ENCODE measurements around the gene MYO5C.
A peak's percentile ranks its signal among the peaks of the same experiment; 100 is the strongest.

The MYO5C gene

GRCh38 chr15:52183562-52184173, 111.9 kb downstream of the MYO5C start:
- DNase-seq: peak; percentile 52
- no peak overlapping the region for H2BK15ac ChIP-seq (ENCODE audit: low read depth, poor library complexity, severe bottlenecking)
- H3K79me1 ChIP-seq (replicated peaks; ENCODE audit: low read length, poor library complexity, severe bottlenecking): peaks cover 1% of the 10 kb centered on the region
- H3K27ac ChIP-seq (ENCODE audit: low read length, poor library complexity, severe bottlenecking): no peak overlapping the region
- WGBS: 50% methylated on average over 2 of the region's 2 CpGs
- no peak overlapping the region for H3K23ac ChIP-seq (ENCODE audit: low read length in 2 of 2)
- H2AK5ac ChIP-seq (ENCODE audit: low read length, severe bottlenecking): no peak overlapping the region
- no peak overlapping the region for H3K9ac ChIP-seq (ENCODE audit: low read length)
- H3K27me3 ChIP-seq (ENCODE audit: control insufficient read depth in 1 of 2, insufficient read depth in 1 of 2, low read length in 2 of 2): no peaks in the 10 kb centered on the region
- no peak overlapping the region for H4K8ac ChIP-seq (ENCODE audit: low read length)
- H3K4ac ChIP-seq (ENCODE audit: low read depth in 1 of 2, low read length in 2 of 2): no peak overlapping the region
- no peaks in the 10 kb centered on the region for H3K9me3 ChIP-seq (ENCODE audit: control insufficient read depth, low read length)
- H3K4me3 ChIP-seq (ENCODE audit: insufficient read depth in 1 of 2, low read depth in 1 of 2, low read length in 2 of 2): no peak overlapping the region
- H2AFZ ChIP-seq (ENCODE audit: low read depth, low read length): no peak overlapping the region
- H3K14ac ChIP-seq (ENCODE audit: low read length in 2 of 2): no peak overlapping the region
- no peak overlapping the region for H2BK5ac ChIP-seq (ENCODE audit: low read depth, low read length, poor library complexity, severe bottlenecking)
- no peaks in the 10 kb centered on the region for H3K36me3 ChIP-seq (ENCODE audit: control insufficient read depth in 1 of 2, insufficient read depth in 2 of 2, low read depth in 1 of 2, low read length in 2 of 2)
- H3K4me2 ChIP-seq (ENCODE audit: low read length, poor library complexity, severe bottlenecking): no peak overlapping the region
- H3K4me1 ChIP-seq (ENCODE audit: control insufficient read depth, insufficient read depth, low read depth, low read length): peaks cover 1% of the 10 kb centered on the region
- no peak overlapping the region for H2BK120ac ChIP-seq (ENCODE audit: low read depth, low read length)
- H3K18ac ChIP-seq (ENCODE audit: low read depth in 1 of 2, low read length in 2 of 2): no peak overlapping the region
- H2BK12ac ChIP-seq (ENCODE audit: low read length in 2 of 2): no peak overlapping the region
- H4K91ac ChIP-seq (ENCODE audit: low read length): no peak overlapping the region

DNA sequence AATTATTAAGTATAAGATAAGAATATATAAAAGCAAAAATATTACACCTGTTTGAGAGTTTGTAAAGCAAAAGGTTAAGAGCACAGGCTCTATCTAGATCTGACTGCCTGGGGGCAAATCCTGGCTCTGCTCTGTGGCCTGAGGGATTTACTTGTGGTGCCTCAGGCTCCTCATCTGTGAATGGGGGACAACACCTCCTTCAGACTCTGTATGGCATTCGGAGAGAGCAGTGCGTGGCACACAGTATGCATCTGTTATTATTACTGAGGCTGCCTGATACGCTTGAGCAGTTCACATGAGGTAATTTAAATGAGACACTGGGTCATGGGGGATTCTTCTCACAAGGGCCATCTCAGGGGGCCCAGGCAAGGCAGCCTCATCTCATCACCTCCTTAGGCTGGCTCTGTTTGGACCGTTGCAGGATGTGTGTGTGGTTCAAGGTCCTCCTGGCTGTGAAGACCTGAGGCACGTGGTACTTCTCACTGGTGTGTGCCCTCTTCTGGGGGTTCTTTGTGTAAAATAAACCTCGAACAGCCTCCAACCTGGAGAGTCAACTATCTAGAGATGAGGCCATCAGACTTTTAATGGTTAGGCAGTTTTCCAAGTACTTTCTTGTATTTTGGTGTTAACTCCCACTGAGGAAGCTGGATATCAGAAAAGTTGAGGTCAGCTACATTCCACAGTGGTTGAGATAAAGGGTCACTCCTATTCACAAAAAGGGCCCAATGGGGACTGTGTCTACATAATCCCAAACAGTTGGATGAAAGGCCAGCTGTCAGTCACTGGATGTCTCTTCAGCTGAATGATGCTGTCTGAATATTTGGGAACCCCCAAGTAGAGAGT, 113.4 kb downstream of the MYO5C start:
- Histone ChIP-seq H2AFZ (ENCODE audit: low read depth, low read length) (no peak overlapping the region), H3K4me1 (ENCODE audit: control insufficient read depth, insufficient read depth, low read depth, low read length) (peaks cover 3% of the 10 kb centered on the region), H3K4ac (ENCODE audit: low read depth in 1 of 2, low read length in 2 of 2) (no peak overlapping the region), H3K14ac (ENCODE audit: low read length in 2 of 2) (no peak overlapping the region), H3K18ac (ENCODE audit: low read depth in 1 of 2, low read length in 2 of 2) (no peak overlapping the region), H3K36me3 (ENCODE audit: control insufficient read depth in 1 of 2, insufficient read depth in 2 of 2, low read depth in 1 of 2, low read length in 2 of 2) (no peaks in the 10 kb centered on the region), H2AK5ac (ENCODE audit: low read length, severe bottlenecking) (no peak overlapping the region), H3K9ac (ENCODE audit: low read length) (no peak overlapping the region), H3K9me3 (ENCODE audit: control insufficient read depth, low read length) (no peaks in the 10 kb centered on the region), H2BK12ac (ENCODE audit: low read length in 2 of 2) (no peak overlapping the region), H4K8ac (ENCODE audit: low read length) (no peak overlapping the region), H2BK120ac (ENCODE audit: low read depth, low read length) (no peak overlapping the region), H4K91ac (ENCODE audit: low read length) (no peak overlapping the region), H2BK5ac (ENCODE audit: low read depth, low read length, poor library complexity, severe bottlenecking) (no peak overlapping the region), H3K23ac (ENCODE audit: low read length in 2 of 2) (no peak overlapping the region), H2BK15ac (ENCODE audit: low read depth, poor library complexity, severe bottlenecking) (no peak overlapping the region), H3K79me1 (replicated peaks; ENCODE audit: low read length, poor library complexity, severe bottlenecking) (peaks cover 14% of the 10 kb centered on the region), H3K27me3 (ENCODE audit: control insufficient read depth in 1 of 2, insufficient read depth in 1 of 2, low read length in 2 of 2) (no peaks in the 10 kb centered on the region), H3K27ac (ENCODE audit: low read length, poor library complexity, severe bottlenecking) (no peak overlapping the region), H3K4me3 (ENCODE audit: insufficient read depth in 1 of 2, low read depth in 1 of 2, low read length in 2 of 2) (no peak overlapping the region), H3K4me2 (ENCODE audit: low read length, poor library complexity, severe bottlenecking) (no peak overlapping the region)
- whole genome bisulfite sequencing: 84% methylated on average over 6 of the region's 6 CpGs
- no peak for DNase-seq

GRCh38 chr15:52180851-52181450, 114.7 kb downstream of the MYO5C start:
- Histone ChIP-seq H3K4ac (ENCODE audit: low read depth in 1 of 2, low read length in 2 of 2) (no peak overlapping the region), H3K79me1 (replicated peaks; ENCODE audit: low read length, poor library complexity, severe bottlenecking) (peaks cover 16% of the 10 kb centered on the region), H2BK5ac (ENCODE audit: low read depth, low read length, poor library complexity, severe bottlenecking) (no peak overlapping the region), H2AFZ (ENCODE audit: low read depth, low read length) (no peak overlapping the region), H3K4me3 (ENCODE audit: insufficient read depth in 1 of 2, low read depth in 1 of 2, low read length in 2 of 2) (peak overlapping the region in 1 of 2 experiments; percentile 94), H4K91ac (ENCODE audit: low read length) (no peak overlapping the region), H3K9me3 (ENCODE audit: control insufficient read depth, low read length) (no peaks in the 10 kb centered on the region), H2BK12ac (ENCODE audit: low read length in 2 of 2) (no peak overlapping the region), H2AK5ac (ENCODE audit: low read length, severe bottlenecking) (no peak overlapping the region), H3K27ac (ENCODE audit: low read length, poor library complexity, severe bottlenecking) (no peak overlapping the region), H3K36me3 (ENCODE audit: control insufficient read depth in 1 of 2, insufficient read depth in 2 of 2, low read depth in 1 of 2, low read length in 2 of 2) (no peaks in the 10 kb centered on the region), H3K18ac (ENCODE audit: low read depth in 1 of 2, low read length in 2 of 2) (no peak overlapping the region), H4K8ac (ENCODE audit: low read length) (no peak overlapping the region), H3K4me1 (ENCODE audit: control insufficient read depth, insufficient read depth, low read depth, low read length) (peaks cover 3% of the 10 kb centered on the region), H3K9ac (ENCODE audit: low read length) (peak overlapping the region; percentile 98), H2BK120ac (ENCODE audit: low read depth, low read length) (no peak overlapping the region), H3K27me3 (ENCODE audit: control insufficient read depth in 1 of 2, insufficient read depth in 1 of 2, low read length in 2 of 2) (no peaks in the 10 kb centered on the region), H3K4me2 (ENCODE audit: low read length, poor library complexity, severe bottlenecking) (no peak overlapping the region), H3K14ac (ENCODE audit: low read length in 2 of 2) (no peak overlapping the region), H3K23ac (ENCODE audit: low read length in 2 of 2) (no peak overlapping the region), H2BK15ac (ENCODE audit: low read depth, poor library complexity, severe bottlenecking) (no peak overlapping the region)
- no peak for DNase-seq
- 84% methylated on average over 10 of the region's 10 CpGs for WGBS

DNA sequence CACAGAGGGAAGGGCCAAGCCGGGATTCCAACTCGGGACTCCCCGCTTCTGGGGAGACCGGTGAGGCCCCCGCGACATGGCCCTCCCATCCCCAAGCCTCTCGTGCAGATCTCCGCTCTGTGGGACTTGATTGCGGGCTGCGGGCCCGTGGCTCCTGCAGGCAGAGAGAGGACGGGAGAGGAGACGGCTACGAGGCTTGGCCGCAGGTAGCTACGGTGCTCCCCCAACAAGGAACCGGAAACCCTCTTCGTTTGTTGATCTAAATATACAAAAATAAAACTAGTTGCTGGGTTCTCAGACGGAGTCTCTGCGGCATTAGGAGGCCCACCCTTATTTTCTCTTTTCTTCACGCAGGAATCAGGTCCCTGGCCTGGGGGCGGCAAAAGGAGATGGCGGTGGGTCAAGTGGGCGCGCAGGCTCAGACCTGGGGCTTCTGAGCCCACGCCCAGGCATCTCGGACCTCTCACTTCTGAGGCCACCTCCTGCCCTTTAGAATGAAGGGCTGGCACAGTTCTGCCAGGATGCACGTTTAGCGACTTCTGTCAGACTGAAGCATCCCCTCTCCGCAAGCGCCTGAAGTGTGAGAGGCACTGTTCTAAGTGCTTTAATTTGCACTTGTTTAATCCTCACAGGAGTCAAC, 115.3 kb downstream of the MYO5C start:
- peak overlapping the region; percentile 98 for H3K9ac ChIP-seq (ENCODE audit: low read length)
- 15% methylated on average over 28 of the region's 31 CpGs for WGBS
- no peak overlapping the region for H2BK5ac ChIP-seq (ENCODE audit: low read depth, low read length, poor library complexity, severe bottlenecking)
- H3K9me3 ChIP-seq (ENCODE audit: control insufficient read depth, low read length): no peaks in the 10 kb centered on the region
- peak overlapping the region; percentile 94 to 99 for H3K4me3 ChIP-seq (ENCODE audit: insufficient read depth in 1 of 2, low read depth in 1 of 2, low read length in 2 of 2)
- H3K23ac ChIP-seq (ENCODE audit: low read length in 2 of 2): no peak overlapping the region
- peaks cover 16% of the 10 kb centered on the region for H3K79me1 ChIP-seq (replicated peaks; ENCODE audit: low read length, poor library complexity, severe bottlenecking)
- H2AFZ ChIP-seq (ENCODE audit: low read depth, low read length): peak overlapping the region; percentile 97
- H2BK12ac ChIP-seq (ENCODE audit: low read length in 2 of 2): peak overlapping the region in 1 of 2 experiments; percentile 73
- no peak overlapping the region for H3K27ac ChIP-seq (ENCODE audit: low read length, poor library complexity, severe bottlenecking)
- no peak for DNase-seq
- no peak overlapping the region for H3K4ac ChIP-seq (ENCODE audit: low read depth in 1 of 2, low read length in 2 of 2)
- peak overlapping the region; percentile 84 for H3K4me2 ChIP-seq (ENCODE audit: low read length, poor library complexity, severe bottlenecking)
- no peak overlapping the region for H2BK120ac ChIP-seq (ENCODE audit: low read depth, low read length)
- no peaks in the 10 kb centered on the region for H3K27me3 ChIP-seq (ENCODE audit: control insufficient read depth in 1 of 2, insufficient read depth in 1 of 2, low read length in 2 of 2)
- H3K4me1 ChIP-seq (ENCODE audit: control insufficient read depth, insufficient read depth, low read depth, low read length): peaks cover 3% of the 10 kb centered on the region
- peak overlapping the region; percentile 57 for H4K8ac ChIP-seq (ENCODE audit: low read length)
- H3K14ac ChIP-seq (ENCODE audit: low read length in 2 of 2): no peak overlapping the region
- peaks cover 0 to 1% of the 10 kb centered on the region in 2 experiments for H3K36me3 ChIP-seq (ENCODE audit: control insufficient read depth in 1 of 2, insufficient read depth in 2 of 2, low read depth in 1 of 2, low read length in 2 of 2)
- peak overlapping the region; percentile 90 for H2BK15ac ChIP-seq (ENCODE audit: low read depth, poor library complexity, severe bottlenecking)
- H4K91ac ChIP-seq (ENCODE audit: low read length): no peak overlapping the region
- peak overlapping the region; percentile 12 to 96 for H3K18ac ChIP-seq (ENCODE audit: low read depth in 1 of 2, low read length in 2 of 2)
- H2AK5ac ChIP-seq (ENCODE audit: low read length, severe bottlenecking): no peak overlapping the region

Measured in mesenchymal stem cell (in vitro differentiated cells and primary cell).